GM18502 (cell line): ENCODE data around the gene SUN2.

Source experiments
- ATAC-seq: cut with Tn5 transposase; IDR thresholded peaks from one replicate; pipeline ENCODE4 v1.9.1; 2021; ENCODE audit warnings: mild to moderate bottlenecking; ENCODE audit not compliant: unreplicated experiment, poor library complexity

The SUN2 gene

GRCh38 chr22:38724176-38724575, 31.6 kb downstream of the SUN2 start:
- ATAC-seq: no peak

- ATAC-seq: no peak
Observed at GRCh38 chr22:38721551-38721950, 34.2 kb downstream of the SUN2 start.

GRCh38 chr22:38720350-38720749, 35.4 kb downstream of the SUN2 start:
- no peak for ATAC-seq

GRCh38 chr22:38719196-38719595, 36.6 kb downstream of the SUN2 start:
- ATAC-seq: no peak

GRCh38 chr22:38718414-38718813, 37.4 kb downstream of the SUN2 start:
- no peak for ATAC-seq

- no peak for ATAC-seq
Observed at GRCh38 chr22:38717244-38717643, 38.6 kb downstream of the SUN2 start.

- ATAC-seq: no peak
Observed at GRCh38 chr22:38716826-38717225, 39.0 kb downstream of the SUN2 start.

- no peak for ATAC-seq
Observed at GRCh38 chr22:38716271-38716670, 39.5 kb downstream of the SUN2 start.

- ATAC-seq: no peak
Observed at GRCh38 chr22:38715852-38716251, 39.9 kb downstream of the SUN2 start.

- ATAC-seq: no peak
Observed at GRCh38 chr22:38715176-38715764, 40.5 kb downstream of the SUN2 start.

- ATAC-seq: no peak
Observed at GRCh38 chr22:38713921-38714320, 41.9 kb downstream of the SUN2 start.

GRCh38 chr22:38712486-38713207, 43.2 kb downstream of the SUN2 start:
- no peak for ATAC-seq

GRCh38 chr22:38710866-38711265, 44.9 kb downstream of the SUN2 start:
- no peak for ATAC-seq

GRCh38 chr22:38710351-38710750, 45.4 kb downstream of the SUN2 start:
- no peak for ATAC-seq

GRCh38 chr22:38709306-38709705, 46.5 kb downstream of the SUN2 start:
- ATAC-seq: no peak

- ATAC-seq: no peak
Observed at GRCh38 chr22:38707984-38708383, 47.8 kb downstream of the SUN2 start.

- no peak for ATAC-seq
Observed at GRCh38 chr22:38707346-38707745, 48.5 kb downstream of the SUN2 start.

GRCh38 chr22:38706901-38707195, 49.0 kb downstream of the SUN2 start:
- no peak for ATAC-seq

- peak; percentile 7 for ATAC-seq
Observed at GRCh38 chr22:38706101-38706900, 49.5 kb downstream of the SUN2 start.

GRCh38 chr22:38705235-38706100, 50.3 kb downstream of the SUN2 start, which contains the start of gene GTPBP1:
Gene GTPBP1, plus strand, starts transcription at chr22:38705944. Its CDS starts 12 bp downstream, at chr22:38705956.
- peak; percentile 72 for ATAC-seq
